LoVo (cell line): ENCODE measurements around the gene CCM2.

Experiments used
- DNase-seq: peaks from one replicate; pipeline ENCODE4 v3.0.0-alpha.2; 2016; ENCODE audit warnings: low spot score

The CCM2 gene

GRCh38 chr7:45080958-45081669, 81.1 kb downstream of the CCM2 start:
- no peak for DNase-seq

- DNase-seq, result no peak
Measured at GRCh38 chr7:45081670-45081974, 81.6 kb downstream of the CCM2 start.

- no peak for DNase-seq
Measured at GRCh38 chr7:45082031-45082830, 82.2 kb downstream of the CCM2 start.

- peak; percentile 33 for DNase-seq
Measured at GRCh38 chr7:45082831-45083331, 82.9 kb downstream of the CCM2 start.

- DNase-seq, result no peak
Measured at GRCh38 chr7:45084336-45084735, 84.3 kb downstream of the CCM2 start.

GRCh38 chr7:45084901-45085618, 85.1 kb downstream of the CCM2 start:
- no peak for DNase-seq

- no peak for DNase-seq
Measured at GRCh38 chr7:45085619-45086200, 85.7 kb downstream of the CCM2 start.

- DNase-seq, result no peak
Measured at GRCh38 chr7:45086331-45087065, 86.5 kb downstream of the CCM2 start.

GRCh38 chr7:45087301-45088145, 87.5 kb downstream of the CCM2 start:
- no peak for DNase-seq

- no peak for DNase-seq
Measured at GRCh38 chr7:45088146-45088701, 88.2 kb downstream of the CCM2 start.

- no peak for DNase-seq
Measured at GRCh38 chr7:45088821-45089340, 88.9 kb downstream of the CCM2 start, which contains the start of gene NACAD. Gene NACAD (minus strand): TSS chr7:45088969. CDS start chr7:45088894, 75 bp downstream.

GRCh38 chr7:45089341-45089891, 89.4 kb downstream of the CCM2 start:
- peak; percentile 32 for DNase-seq

GRCh38 chr7:45092100-45092930, 92.3 kb downstream of the CCM2 start:
- DNase-seq, result peak; percentile 35

- DNase-seq, result no peak
Measured at GRCh38 chr7:45092931-45093235, 92.9 kb downstream of the CCM2 start.

GRCh38 chr7:45098983-45099839, 99.2 kb downstream of the CCM2 start:
- no peak for DNase-seq

GRCh38 chr7:45099891-45100760, 100.1 kb downstream of the CCM2 start:
- DNase-seq, result no peak
